Stimulated activated CD8-positive, alpha-beta memory T cell treated with anti-CD3 and anti-CD28 coated beads, Interleukin-7, amount 100 ng/mL, for 4 hours (primary cell): Measurements from ENCODE around the gene G0S2.

Source experiments
- DNase-seq, 2 donors: peaks; one replicate each; pipeline ENCODE4 v3.0.0-alpha.2; 2020; ENCODE audit warnings: low read depth in 2 of 2

The G0S2 gene

DNA sequence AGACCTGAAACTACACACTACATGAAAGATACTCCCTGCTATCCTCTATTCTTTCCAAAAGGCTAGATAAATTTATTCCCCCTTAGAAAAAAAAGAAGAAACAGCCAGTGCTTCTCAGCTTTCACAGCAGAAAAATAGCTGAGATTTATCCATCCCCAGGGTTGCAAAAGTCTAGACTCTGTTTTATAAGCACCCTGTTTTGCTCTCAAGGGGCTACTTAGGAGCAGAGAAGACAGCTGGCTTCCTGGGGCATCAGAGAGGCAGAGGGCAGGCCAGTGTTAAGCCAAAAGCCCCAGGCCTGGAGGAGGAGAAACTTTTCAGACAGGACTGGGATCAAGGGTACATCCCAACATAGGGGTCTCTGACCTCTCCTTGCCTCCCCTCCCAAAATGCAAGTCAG lies 26.9 kb upstream of the G0S2 start:
- no peak for DNase-seq

DNA sequence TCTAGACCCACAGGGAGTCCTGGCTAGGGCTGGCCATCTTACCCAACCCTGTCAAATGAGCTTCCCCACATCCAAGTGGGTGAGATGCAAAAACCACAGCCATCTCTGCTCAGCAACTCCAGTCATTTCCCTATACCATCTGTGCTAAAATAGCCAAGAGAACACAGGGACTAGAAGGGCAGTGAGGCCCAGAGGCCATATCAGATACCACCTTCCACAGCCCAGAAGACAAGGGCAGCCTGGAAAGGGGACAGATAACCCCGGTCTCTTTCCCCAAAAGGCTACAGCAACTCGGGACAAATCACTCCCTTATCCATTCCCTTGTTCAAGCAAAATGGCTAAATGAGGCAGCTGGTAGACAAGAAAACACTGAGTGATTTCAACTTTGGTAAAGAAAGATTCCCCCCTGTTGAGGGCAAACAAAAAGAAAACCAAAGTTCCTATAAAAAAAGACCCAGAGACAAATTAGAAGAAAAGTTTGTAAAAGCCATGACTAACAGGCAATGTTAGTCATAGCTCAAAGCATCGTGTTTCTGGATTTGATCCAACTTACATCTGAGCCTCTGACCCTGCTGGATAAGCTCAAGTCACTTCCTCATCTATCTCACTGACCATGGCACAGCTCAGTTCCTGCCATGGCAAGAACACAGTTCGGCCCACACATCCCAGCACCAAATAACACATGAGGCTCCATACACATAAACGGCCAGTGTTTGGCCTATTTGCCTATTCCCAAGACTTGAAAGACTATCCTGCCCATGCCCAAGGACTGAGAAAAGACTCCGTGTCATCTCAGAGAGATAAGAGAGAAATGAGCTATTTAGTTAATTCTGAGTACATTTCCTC lies 26.1 kb upstream of the G0S2 start:
- no peak for DNase-seq

DNA sequence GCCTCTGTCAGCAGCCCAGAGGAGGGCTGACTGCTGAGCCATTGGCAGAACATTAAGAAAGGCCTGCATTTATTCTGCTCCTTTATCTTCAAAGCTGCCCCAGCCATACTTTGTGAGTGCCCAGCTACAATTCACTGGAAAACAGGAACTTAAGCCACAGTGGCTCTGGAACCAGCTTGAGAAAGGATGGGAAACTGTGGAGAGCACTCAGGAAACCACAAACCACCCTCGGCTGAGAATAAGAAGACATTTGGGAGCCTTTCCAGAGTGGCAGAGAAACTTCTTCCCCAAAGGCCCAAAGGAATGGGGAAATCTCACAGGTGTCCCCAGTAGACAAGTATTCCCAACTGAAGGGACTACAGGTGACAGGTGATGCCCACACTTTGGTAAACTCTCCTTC lies 24.8 kb upstream of the G0S2 start:
- DNase-seq, result no peak

DNA sequence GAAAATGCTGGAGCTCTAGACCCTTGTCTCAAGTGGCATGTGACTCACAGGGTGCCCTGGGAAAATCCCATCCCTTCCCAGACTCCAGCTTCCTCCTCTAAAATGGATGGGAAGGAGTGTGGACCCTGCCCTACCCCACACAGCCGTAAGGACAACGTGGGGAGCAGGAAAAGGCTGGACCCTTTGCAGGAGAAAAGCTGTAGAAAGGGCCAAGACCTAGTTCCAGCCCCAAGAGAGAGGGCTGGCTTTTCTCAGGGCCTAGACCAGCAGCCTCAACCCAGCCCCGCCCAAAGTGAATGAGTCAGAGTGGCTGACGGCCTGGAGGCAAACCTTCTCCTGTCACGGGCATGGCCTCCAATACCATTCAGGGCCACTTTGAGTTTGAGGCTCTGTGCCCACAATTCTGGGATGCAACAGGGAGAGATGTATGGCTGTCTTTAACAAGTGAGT lies 24.0 kb upstream of the G0S2 start:
- no peak for DNase-seq

DNA sequence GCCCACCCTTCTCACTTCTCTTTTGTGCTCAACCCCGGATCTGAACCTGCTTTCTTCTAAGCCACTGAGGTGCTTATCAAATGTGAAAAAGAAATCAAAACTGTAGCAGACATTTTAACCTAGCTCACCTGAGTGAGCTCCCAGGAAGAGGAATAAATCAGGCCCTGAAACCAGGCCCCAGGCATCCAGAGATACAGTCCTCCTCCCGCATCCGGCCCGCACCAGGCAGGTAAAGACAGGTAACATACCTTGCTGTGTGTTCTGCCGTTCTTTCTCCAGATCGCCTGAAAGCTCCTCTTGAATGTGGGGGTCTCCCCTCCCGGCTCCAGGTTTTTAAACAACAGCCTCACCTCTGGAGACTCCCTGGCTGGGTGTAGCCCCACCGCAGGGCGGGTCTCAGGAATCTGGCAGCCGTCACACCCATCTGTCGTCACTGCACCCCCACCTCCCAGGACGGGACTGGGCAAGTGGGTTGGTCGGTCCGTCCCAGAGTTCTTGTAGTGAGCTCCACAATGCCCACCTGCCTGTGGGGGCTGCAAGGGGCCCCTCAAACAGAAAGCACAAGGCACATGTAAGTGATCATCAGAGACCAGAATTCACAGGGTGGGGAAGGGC lies 23.0 kb upstream of the G0S2 start, which contains the start of gene LAMB3:
TSS of gene LAMB3 (minus strand) at position 305 of the 615 bp plus-strand sequence. CDS start 1,481 bp downstream, outside the sequence.
- no peak for DNase-seq

DNA sequence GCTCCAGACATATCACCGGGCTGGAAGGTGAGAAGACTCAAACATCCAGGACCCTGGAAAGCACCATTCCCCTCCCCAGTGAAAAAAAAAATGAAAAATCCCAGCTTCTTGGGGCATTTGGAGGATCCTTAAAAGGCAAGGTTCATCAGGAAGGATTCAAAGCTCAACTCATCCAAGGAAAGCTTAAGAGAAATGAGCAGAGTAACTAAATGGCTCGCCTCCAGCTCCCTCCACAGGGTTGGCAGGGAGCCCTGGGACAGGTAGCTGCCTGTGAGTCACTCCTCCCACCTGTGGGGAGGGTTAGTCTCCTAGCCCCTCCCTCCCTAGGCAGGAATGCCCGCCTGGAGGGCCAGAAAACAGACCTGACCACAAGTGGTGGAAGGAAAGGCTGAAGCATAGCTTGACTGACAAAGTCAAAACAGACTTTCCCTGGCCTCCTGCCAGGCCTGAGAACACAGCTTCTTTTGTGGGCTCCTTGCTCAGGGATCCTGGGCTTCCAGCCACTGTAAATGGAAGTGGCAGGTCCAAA lies 22.3 kb upstream of the G0S2 start:
- peak; percentile 13 to 16 for DNase-seq

DNA sequence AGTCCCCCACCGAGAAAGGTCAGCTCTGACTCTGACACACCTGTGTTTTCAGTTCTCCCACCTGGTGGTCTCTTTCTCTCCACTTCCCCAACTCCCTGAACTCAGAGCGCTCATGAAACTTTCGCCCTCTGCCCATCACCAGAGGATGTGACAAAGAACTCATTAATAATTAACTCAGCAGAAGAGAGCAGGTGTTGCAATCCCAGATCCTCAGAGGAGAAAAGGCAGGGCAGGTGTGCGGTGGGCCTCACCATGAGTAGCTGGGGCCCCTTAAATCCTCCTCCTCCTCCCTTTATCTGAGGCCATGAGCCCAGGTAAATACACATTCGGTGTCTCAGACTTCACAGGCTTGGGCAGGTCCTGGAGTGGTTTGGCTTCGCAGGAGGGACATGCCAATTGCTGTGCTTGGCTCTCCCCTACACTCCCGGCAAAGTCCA lies 21.3 kb upstream of the G0S2 start:
- DNase-seq, result no peak

DNA sequence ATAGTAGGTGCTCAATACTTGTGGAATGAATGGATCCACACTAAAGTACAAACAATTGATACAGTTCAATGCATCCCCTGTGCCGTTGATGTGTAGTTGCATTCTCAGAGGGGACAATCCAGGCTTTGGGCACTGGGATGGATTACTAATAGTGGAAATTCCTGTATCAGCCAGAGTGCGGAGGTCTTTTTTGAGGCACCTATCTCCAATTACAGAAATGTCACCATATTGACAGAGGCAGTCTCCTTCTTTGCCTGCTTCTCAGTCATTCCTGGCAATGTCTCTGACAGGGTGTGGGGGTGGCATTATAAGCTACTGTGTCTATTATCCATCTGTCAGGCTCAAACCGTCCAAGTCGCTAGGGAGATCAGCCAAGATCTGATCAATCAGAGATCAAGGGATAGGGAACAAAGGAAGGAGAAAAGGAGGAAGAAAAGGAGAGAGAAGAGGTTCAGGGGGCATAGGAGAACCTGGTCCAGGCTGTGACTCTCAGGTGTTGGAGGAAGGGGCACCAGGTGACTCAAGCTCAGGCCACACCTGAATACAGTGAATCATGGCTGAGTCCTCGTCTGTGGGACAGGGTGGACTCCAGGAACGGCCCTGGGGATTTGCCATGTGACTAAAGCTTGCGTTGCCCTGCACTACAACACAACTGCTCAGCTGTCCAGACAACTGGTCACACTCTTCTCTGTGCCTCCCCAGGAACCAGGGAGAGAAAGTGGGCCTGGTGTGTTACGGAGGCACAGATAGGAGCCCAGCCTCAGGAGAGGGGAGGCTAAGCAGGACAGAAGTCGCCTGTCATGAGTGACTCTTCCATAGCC lies 19.6 kb upstream of the G0S2 start:
- DNase-seq, result no peak

DNA sequence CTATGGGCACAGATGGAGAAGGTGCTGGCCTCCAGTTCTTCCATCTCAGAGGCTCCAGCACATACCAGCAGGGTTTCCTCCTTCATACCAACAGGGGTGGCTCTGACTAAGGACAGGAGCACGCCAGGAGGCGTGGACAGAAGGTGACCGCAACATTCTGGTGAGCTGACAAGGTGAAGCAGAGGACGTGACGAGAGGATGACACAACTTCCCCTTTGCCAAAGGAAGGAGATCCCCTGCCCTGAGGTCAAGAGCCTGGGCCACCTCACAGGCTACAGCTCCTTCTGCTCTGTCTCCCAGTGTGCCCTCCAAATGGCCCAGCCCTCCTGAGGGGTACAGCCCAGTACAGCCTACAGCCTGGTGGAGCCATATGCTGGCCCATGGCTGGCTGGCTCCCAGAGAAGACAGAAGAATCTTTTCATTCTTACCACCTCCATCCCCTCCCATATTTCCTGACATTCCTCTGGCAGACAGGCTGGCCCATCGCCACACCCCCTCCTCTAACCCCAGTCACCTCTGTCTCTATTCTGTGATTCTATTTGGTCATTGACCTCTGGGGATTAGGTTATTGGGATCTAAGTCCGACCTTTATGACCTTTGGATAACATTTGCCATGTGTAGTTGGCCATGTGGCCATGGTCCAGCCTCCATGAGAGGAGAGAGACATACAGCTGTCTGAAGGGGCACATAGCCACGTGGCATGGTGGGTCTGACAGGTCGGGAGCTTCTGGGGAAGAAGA lies 17.9 kb upstream of the G0S2 start:
- DNase-seq, result peak in 1 of 2 donors; percentile 8

DNA sequence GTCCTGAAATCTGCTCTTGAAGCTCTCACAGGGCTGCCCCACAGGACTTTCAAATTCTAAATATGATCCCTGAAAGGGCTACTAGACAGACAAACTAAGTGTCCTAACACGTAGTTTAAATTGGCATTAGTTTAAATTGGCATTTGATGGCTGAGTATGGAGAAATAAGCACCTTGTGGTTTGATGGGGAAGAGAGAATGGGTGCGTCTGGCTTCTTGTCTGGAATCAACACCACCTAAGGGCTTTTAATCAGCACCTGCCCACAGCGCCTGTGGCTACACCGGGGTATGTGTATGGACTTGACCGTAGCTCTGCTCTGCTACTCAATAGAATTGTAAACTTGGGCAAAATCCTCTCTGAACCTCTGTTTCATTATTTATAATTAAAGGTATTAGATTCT lies 17.3 kb upstream of the G0S2 start:
- DNase-seq, result no peak

DNA sequence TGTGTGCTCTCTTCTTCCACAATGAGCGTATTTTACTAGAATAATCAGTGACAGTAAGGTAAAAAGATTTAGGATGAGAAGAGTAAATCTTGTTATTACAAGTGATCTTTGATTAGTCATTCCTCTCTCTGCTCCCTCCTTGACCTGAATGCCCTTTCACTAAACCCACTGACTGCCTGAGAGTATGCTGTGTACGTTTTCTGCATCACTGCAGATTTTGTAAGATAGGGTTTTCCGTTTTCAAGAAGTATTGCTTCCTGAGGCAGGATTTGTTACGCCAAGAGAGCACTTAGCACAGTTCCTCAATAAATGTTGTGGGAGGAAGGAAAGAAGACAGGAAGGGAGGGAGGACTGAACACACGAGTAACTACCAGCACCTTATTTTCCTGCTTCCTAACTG lies 15.3 kb upstream of the G0S2 start:
- DNase-seq, result no peak

DNA sequence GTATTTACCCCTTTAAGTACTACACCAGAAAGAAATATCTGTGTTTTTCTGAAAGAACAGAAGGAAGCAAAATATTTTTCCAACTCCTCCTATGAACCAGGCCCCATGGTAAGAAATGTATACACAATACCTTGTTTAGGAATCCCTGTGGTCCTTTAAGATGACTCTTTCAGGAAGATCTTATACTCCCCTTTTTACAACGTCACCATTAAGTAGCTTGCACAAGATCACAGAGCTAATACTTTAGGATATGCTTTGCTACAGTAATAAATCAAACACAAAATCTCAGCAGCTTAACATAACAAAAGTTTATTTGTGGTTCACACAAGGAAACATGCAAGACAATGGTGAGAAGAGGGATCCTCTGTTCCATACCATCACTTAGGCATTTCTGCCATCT lies 14.1 kb upstream of the G0S2 start:
- no peak for DNase-seq

DNA sequence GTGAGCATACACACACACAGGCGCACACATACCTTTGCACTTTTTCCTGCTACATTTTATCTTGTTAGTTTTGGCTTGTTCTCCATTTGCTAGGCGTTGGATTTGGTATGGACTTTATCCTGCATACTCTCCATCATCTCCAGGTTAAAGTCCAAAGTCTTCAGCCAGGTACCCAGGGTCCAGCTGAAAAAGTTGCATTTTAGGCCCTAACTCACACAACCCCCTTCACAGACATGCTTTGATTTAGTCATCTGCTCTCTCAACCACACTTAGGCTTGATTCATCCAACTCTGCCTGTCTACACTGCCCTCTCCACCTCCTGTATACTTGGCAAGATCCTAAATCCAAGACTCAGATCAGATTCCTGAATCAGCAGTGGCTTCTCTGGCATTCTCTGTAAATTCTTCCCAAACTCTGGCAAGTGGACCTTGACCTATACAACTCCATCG lies 12.3 kb upstream of the G0S2 start:
- DNase-seq, result no peak

DNA sequence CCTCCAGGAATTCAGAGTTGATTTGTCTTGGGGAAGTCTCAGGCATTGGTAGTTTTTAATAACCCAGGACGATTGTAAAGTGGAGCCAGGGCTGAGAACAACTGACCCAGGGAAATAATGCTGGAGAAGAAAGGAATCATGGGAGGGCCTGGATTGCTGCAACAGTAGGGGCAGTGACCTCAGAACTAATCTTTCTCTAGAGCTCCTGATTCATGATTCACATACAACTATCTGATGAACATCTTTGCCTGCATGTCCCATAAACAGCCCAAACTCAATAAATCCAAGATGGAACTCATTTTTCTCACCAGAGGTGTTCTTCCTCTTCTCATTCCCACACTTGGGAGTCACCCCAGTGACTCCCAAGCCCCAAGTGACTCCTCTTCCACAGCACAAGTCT lies 8.1 kb upstream of the G0S2 start:
- DNase-seq, result no peak

DNA sequence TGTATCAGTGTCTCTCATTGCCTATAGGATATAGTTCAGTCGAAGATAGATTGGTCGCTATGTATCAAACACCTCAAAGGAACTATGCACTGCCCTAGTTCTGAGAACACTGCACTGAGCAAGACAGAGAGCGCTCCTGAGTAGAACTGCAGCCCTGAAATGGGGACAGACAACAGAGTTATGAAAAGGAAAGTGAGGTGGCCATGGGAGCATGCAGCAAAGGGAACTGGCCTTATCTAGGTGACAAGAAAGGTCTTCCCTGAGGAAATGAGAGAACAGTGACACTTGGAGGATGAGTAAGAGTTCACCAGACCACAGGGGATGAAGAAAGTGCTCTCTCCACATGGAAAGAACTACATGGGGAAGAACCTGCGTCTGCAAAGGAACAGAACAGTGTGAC lies 7.5 kb upstream of the G0S2 start:
- no peak for DNase-seq

DNA sequence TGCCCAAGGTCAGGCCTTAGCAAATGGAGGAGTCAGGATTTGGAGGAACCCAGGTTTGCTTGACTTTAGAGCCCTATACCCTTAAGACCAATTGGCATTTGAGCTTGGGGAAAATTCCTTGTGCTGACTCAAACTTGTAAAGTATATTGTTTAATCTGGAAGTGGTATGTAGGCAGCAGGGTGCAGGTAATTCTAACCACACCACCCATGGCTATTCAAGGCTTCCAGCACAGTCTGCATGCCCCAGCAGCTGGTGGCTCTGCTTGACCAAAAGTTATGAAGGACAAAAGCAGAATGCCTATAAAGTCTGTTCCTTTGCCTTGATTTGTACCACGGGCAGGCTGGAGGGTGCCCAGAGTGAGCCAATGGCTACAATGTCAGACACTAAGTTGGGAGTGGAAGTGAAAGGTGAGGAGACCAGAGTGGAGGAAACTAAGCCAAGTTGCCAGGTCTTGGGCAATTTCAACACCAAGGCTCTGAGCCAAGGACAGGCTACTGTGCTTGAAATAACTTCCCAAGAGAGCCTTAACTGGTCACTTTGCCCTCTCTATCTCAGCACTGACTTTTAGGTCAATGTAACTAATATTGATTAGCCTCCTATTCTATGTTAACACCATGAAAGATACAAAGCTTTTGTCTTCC lies 4.7 kb upstream of the G0S2 start:
- no peak for DNase-seq

DNA sequence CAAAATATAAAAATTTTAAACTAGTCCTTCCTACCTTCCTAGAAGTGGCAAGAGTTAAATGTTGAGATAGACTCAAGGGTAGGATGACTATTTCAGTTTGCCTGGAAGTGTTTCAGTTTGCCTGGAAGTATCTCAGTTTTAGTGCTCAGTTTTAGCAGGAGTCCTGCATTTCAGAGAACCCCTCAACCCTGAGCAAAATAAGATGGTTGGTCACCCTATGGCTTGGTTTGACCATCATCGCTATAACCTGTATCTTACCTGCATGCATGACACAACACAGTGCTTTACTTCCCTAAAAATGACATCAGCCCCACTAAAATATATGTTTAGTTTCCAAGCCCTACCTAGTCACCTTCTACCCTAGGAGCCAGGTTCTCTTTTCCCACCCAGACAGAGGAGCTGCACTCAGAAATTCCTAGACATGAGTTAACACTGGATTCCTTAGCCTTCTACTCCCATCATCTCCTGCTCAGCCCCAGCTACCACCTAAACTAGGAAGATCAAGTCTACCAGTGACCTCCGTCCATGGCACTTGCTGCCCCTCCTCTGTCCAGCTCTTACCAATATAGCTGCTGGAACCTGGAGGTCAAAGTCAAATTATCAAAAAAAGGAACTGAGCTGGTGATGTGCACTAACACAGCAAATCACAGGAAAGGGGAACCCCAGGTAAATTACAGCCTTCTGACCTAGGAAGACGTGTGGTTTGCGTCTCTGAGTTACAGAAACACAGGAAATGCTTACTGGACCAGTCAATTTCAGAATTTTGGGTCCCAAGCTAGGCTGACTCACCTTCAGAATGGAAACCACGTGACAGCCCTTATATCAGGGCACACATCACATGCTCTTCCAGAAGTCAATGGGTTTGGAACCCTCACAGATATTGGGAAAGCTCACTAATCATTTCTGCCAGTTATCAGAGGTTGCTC lies 2.2 kb upstream of the G0S2 start:
- no peak for DNase-seq

DNA sequence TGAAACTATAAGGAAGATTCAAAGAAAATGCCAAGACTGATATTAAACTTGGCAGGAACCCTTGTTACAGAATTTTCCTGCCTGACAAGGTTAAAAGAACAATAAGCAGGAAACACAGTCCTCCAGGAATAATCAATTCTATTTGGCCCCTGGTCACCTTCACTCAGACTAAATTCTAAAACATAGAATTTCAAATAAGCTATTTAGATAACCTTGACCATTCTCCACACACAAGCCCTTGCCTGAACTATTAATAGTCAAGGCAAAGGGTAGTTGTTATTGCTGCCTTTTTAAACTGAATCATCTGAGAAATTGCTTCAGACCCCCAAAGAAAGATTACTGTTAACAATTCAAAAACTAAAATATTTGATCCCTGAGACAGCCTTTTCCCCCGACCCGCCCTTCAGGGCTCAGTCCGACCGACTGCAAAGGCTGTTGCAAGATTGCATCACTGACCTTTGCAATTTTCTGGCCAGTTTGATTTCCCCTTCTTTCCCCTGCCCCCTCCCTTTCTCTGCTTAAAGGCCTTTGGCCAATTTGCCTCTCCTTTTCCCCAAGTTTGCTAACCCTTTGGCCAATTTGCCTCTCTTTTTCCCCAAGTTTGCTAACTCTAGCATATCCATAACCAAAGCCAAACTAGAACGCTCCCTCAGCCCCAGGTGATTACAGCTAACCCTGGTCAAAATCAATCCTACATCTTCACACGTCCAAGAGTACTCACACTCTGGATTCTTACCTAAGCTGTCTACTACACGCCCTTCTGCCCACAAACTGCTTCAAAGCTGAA lies 1.4 kb upstream of the G0S2 start:
- DNase-seq, result no peak

DNA sequence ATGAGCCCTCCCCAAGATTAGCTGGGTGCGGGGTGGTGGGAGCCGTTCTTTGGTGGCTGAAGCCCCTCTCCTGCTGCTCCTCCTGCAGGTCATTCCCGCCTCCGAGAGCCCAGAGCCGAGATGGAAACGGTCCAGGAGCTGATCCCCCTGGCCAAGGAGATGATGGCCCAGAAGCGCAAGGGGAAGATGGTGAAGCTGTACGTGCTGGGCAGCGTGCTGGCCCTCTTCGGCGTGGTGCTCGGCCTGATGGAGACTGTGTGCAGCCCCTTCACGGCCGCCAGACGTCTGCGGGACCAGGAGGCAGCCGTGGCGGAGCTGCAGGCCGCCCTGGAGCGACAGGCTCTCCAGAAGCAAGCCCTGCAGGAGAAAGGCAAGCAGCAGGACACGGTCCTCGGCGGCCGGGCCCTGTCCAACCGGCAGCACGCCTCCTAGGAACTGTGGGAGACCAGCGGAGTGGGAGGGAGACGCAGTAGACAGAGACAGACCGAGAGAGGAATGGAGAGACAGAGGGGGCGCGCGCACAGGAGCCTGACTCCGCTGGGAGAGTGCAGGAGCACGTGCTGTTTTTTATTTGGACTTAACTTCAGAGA lies 448 bp downstream of the G0S2 start:
- DNase-seq, result no peak
